RPMI7951 (cell line): Measurements from ENCODE around the gene NPB. TPM values are rescaled to one million over a fixed set of nuclear protein-coding genes. Genes with fewer than 3 reads are reported as not detected.

Source experiments
- DNase-seq: peaks from one replicate; pipeline ENCODE4 v3.0.0-alpha.2; 2012; ENCODE audit warnings: low read depth
- total RNA-seq: library from RNA; depleted of rRNA; stranded (reverse); fragments of >200 nt; shearing (Covaris generic); gene quantifications from 2 replicates; pipeline ENCODE4 v1.2.3, GENCODE V29; 2014; rRNA removed

Gene NPB
- total RNA-seq, 1 experiment from 2014 or later: 3.7 TPM

DNA sequence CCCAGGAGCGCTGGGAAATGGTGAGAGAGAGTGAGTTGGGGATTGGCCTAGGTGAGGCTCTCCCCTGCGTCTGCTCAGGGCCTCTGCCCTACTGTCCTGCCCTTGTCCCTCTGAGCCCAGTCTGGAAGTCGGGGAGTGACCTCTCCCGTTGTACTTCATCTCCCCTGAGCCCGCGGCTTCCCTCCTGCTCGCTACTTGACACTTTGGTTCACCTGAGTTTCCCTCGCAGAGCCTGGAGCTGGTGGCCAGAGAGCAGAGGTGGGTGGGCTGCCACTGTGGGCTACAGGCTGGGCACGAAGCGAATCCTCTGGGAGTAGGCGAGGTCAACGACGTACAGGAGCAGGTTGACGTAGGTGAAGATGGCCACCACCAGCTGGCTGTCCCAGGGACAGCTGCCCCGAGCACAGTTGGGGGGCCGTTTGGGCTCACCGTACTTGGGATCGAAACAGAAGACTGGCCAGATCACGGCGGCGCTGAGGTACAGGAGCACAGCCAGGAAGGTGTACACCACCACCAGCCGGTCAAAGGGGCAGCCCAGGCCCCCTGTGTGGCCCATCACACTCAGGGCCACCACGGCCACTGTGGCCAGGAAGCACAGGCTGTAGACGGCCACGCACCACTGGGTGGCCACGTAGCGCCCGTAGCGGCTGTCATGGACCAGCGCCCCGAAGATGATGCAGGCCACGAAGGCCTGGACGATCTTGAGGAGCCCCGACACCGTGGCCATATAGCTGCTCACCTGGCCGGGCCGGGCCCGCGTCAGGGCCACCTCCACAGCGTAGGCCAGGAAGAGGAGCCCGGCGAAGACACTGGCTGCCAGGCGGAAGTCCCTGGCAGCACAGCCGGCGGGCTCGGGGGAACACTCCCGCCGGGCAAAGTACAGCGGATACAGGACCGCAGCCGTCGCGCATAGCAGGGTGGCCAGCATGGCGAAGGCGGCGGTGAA, 38.8 kb downstream of the NPB start:
- DNase-seq: no peak

DNA sequence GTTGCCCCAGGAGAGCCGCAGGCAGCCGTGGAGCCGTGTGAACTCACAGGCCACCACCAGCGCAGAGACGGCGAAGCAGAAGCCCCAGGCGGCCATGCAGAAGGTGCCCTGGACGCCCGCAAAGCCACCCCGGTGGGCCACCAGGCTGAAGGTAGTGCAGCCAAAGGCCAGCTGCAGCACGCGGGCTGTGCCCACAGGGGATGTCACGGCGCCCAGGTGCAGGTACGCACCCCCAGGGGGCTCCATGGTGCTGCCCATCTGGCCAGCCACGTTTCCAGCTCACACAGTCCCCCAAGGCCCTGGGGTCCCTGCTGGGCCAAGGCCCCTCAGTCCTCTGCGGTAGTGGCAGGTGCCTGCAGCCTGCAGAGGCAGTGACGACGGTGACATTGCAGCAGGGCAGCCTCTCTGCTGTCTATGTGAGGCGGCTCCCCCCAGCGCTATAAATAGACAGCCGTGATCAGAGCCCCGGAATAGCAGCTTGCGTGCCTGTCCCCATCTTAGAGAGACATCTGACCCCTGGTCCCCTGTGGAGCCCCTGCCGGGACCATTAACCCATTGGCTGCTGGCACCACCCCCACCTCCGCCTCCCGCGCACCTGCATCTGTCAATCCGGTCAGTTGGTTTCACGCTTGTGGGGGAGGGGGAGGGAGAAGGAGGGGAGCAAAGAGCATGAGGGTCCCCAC, 39.6 kb downstream of the NPB start:
- DNase-seq: no peak

DNA sequence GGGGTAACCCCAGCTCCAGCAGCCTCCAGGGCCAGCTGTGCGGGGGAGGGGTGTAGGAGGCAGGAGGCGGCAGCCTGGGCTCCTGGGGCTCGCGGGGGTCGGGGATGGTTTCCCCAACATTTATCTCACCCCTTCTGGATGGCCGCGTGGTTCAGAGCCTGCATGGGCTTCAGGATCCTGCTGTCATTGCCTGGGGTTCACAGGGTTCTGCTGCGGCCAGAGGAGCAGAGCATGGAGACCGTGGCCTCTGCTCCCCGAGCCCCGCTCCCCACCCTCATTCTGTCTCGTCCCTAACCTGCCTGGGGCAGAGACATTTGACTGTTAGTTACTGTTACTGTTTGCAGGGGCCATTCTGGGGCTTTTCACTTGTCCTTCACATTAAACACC, 40.1 kb downstream of the NPB start:
- no peak for DNase-seq

DNA sequence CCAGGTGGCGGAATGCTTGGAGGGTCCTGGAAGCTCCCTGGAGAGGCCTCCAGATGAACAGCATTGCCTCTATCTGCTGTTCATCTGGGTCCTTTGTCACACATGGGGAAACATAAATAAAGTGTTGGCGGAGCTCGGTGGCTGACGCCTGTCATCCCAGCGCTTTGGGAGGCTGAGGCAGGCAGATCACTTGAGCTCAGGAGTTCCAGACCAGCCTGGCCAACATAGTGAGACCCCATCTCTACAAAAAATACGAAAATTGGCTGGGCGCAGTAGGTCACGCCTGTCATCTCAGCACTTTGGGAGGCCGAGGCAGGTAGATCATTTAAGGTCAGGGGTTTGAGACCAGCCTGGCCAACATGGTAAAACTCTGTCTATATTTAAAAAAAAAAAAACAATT, 42.8 kb downstream of the NPB start:
- no peak for DNase-seq

DNA sequence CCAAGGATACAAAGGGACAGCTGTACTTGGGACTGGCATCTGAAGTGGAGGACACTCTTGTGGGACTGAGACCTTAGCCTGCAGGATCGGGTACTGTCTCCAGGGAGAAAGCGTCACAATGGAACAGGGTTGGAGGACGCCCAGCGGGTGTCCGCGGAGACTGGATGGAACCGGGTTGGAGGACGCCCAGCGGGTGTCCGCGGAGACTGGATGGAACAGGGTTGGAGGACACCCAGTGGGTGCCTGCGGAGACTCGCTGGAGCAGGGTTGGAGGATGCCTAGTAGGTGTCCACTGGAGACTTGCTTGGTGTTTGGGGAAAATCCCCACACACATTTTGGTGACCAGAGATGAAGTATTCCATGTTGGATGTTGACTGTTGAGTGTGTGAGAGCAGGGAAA, 45.2 kb downstream of the NPB start, which contains the start of gene MYADML2:
MYADML2 (minus strand) TSS at position 45 of the 400 bp plus-strand sequence. CDS start 5,492 bp downstream, outside the sequence.
- no peak for DNase-seq

DNA sequence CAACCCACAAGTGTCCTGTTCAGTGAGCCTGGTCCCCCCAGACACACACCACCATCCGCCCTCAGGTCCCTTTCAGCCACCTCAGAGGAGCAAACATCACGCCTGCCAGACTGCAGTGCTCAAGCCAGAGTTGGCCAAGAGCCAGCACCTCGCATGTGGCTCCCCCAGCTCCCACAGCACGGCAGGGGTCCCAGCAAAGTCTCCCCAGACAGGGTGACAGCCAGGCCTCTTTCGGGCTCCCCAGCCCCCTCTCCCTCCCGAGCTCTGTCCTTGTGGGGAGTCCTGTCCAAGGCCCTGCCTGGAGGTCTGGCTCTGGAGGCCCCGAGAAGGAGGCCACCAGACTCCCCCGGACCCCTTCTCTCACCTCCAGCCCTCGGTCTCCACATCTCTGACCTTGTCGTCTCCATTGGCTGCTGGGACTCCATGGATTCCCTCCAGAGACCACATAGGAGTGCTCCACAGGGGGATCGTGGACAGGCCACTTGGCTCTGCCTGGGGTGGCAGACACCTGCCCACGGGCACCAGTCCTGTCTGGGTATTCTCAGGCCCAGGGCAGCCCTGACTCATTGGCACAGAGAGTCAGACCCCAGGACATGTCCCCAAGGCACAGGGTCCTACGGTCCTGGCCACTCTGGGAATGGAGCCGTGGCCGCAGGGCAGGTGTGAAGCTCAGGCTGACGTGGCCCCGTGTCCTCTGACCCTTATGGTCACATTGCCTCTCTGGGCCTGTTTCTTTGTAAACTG, 46.8 kb downstream of the NPB start:
- no peak for DNase-seq

DNA sequence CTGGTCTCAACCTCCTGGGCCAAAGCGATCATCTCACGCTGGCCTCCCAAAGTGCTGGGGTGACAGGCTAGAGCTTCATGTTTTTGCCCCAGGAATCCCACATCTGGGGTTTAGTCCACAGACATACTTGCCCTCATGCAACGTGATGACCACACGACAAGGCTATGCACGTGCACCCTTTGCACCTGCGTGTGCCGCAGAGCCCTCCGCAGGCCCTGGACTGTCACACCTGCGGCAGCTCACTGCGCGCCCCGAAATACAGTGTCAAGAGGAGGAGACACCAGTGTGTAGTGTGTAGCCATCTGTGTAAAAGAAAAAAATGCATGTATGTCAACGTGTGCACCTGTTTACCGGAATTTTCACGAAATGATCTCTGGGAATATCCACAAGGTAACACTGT, 48.5 kb downstream of the NPB start:
- no peak for DNase-seq

DNA sequence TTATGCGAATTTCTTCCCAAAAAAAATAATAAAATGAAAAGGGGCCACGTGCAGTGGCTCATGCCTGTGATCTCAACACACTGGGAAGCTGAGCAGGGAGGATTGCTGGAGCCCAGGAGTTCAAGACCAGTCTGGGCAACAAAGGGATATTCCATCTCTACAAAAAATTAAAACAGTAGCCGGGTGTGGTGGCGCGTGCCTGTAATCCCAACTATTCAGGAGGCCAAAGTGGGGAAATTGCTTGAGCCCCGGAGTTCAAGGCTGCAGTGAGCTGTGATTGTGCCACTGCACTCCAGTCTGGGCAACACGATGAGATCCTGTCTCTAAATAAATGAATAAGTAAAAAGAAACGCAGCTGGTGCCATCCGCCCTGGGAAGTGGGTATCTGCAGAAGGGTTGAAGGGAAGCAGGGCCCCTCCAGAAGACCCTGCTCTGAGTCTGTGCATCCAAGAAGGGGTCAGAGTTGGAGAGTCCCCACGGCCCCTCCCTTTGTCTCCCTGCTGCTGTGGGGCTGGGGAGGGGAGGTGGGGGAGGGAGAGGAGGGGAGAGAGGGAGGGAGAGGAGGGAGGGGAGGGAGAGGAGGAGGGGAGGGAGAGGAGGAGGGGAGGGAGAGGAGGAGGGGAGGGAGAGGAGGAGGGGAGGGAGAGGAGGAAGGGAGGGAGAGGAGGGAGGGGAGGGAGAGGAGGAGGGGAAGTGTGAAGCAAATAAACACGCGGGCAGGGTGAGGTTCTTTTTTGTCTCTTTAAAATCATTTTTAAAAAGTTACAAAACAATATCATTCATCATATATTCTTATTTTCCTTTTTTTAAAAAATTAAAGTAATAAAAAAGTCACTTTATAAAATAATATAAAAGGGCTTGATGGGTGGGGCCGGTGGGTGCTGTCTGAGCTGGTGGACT, 50.0 kb downstream of the NPB start:
- DNase-seq: no peak

Other genes with a start within 250 kb of the NPB start
- 0.29 TPM in 1 of 2 replicates, not detected in the other for gene PDE6G, start 245.7 kb upstream of the NPB start, total RNA-seq
- 36.5 and 54.0 TPM in 2 replicates for gene OXLD1, start 235.6 kb upstream of the NPB start, total RNA-seq
- gene CCDC137, start 235.5 kb upstream of the NPB start, total RNA-seq: 7.7 and 14.1 TPM in 2 replicates
- gene ARL16, start 218.4 kb upstream of the NPB start, total RNA-seq: 28.6 and 30.9 TPM in 2 replicates
- gene HGS, start 218.2 kb upstream of the NPB start, total RNA-seq: 42.4 and 47.5 TPM in 2 replicates
- gene MRPL12, start 198.9 kb upstream of the NPB start, total RNA-seq: 12.6 and 13.0 TPM in 2 replicates
- 45.9 and 53.0 TPM in 2 replicates for gene SLC25A10, start 190.0 kb upstream of the NPB start, total RNA-seq
- not detected in 2 replicates for gene GCGR, start 98.1 kb upstream of the NPB start, total RNA-seq
- 34.1 and 48.1 TPM in 2 replicates for gene MCRIP1, start 68.9 kb upstream of the NPB start, total RNA-seq
- not detected in 2 replicates for gene PPP1R27, start 67.2 kb upstream of the NPB start, total RNA-seq
- gene P4HB, start 41.7 kb upstream of the NPB start, total RNA-seq: 666 and 757 TPM in 2 replicates
- gene ARHGDIA, start 30.9 kb upstream of the NPB start, total RNA-seq: 137 and 170 TPM in 2 replicates
- gene ALYREF, start 10.7 kb upstream of the NPB start, total RNA-seq: 159 and 274 TPM in 2 replicates
- 241 and 342 TPM in 2 replicates for gene ANAPC11, start 10.5 kb upstream of the NPB start, total RNA-seq
- gene PCYT2, start 9.2 kb downstream of the NPB start, total RNA-seq: 39.7 and 45.7 TPM in 2 replicates
- 10.0 and 10.1 TPM in 2 replicates for gene SIRT7, start 15.9 kb downstream of the NPB start, total RNA-seq
- 10.1 TPM in 2 replicates for gene MAFG, start 25.5 kb downstream of the NPB start, total RNA-seq
- 36.4 and 53.4 TPM in 2 replicates for gene PYCR1, start 35.1 kb downstream of the NPB start, total RNA-seq
- not detected in 2 replicates for gene MYADML2, start 45.0 kb downstream of the NPB start, total RNA-seq
- gene NOTUM, start 58.9 kb downstream of the NPB start, total RNA-seq: 0.24 TPM in 1 of 2 replicates, not detected in the other
- 18.1 and 18.5 TPM in 2 replicates for gene ASPSCR1, start 75.4 kb downstream of the NPB start, total RNA-seq
- 119 and 144 TPM in 2 replicates for gene CENPX, start 120.6 kb downstream of the NPB start, total RNA-seq
- 8.1 and 17.6 TPM in 2 replicates for gene LRRC45, start 121.1 kb downstream of the NPB start, total RNA-seq
- gene RAC3, start 129.4 kb downstream of the NPB start, total RNA-seq: 10.7 and 13.1 TPM in 2 replicates
- 82.2 and 86.2 TPM in 2 replicates for gene DCXR, start 135.5 kb downstream of the NPB start, total RNA-seq
- gene RFNG, start 149.6 kb downstream of the NPB start, total RNA-seq: 12.9 and 14.3 TPM in 2 replicates
- 84.0 and 94.3 TPM in 2 replicates for gene GPS1, start 149.7 kb downstream of the NPB start, total RNA-seq
- 34.0 and 39.3 TPM in 2 replicates for gene DUS1L, start 163.6 kb downstream of the NPB start, total RNA-seq
- gene FASN, start 196.0 kb downstream of the NPB start, total RNA-seq: 26.4 and 28.7 TPM in 2 replicates